Neural cell (in vitro differentiated cells): Measurements from ENCODE around the gene TIAM1. TPM values are rescaled to one million over a fixed set of nuclear protein-coding genes. Genes with fewer than 3 reads are reported as not detected.

Experiments used
- H2AFZ ChIP-seq: fragments of 200-600, 300-800 bp; sonication (generic), shearing (Covaris generic); 2 replicates; pipeline ENCODE4 v1.6.0; 2014; ENCODE audit warnings: low read depth, mild to moderate bottlenecking, antibody characterized with exemption, low read length, moderate library complexity
- H3F3A ChIP-seq: fragments of 200-600 bp; shearing (Covaris generic); 2 replicates; pipeline ENCODE4 v1.6.1; 2016; ENCODE audit warnings: mild to moderate bottlenecking, moderate library complexity, mixed read lengths, antibody characterized with exemption, low read length; ENCODE audit not compliant: insufficient read depth, poor library complexity, severe bottlenecking
- H3K27ac ChIP-seq: fragments of 200-600, 300-800 bp; sonication (generic), shearing (Covaris generic); 2 replicates; pipeline ENCODE4 v1.5.1; 2014; ENCODE audit warnings: mild to moderate bottlenecking, low read length, moderate library complexity
- H3K27me3 ChIP-seq: fragments of 300-800, 200-600 bp; sonication (generic), shearing (Covaris generic); 2 replicates; pipeline ENCODE4 v1.6.0; 2014; ENCODE audit warnings: mild to moderate bottlenecking, low read depth, low read length, moderate library complexity; ENCODE audit not compliant: insufficient read depth
- H3K36me3 ChIP-seq: fragments of 300-800, 200-600 bp; sonication (generic), shearing (Covaris generic); 2 replicates; pipeline ENCODE4 v1.5.1; 2014; ENCODE audit warnings: mild to moderate bottlenecking, antibody characterized with exemption, low read length, moderate library complexity; ENCODE audit not compliant: insufficient read depth
- H3K4me2 ChIP-seq: fragments of 300-800, 200-600 bp; sonication (generic), shearing (Covaris generic); 2 replicates; pipeline ENCODE4 v1.6.0; 2014; ENCODE audit warnings: mild to moderate bottlenecking, low read length
- H3K4me3 ChIP-seq: fragments of 300-800, 200-600 bp; sonication (generic), shearing (Covaris generic); 2 replicates; pipeline ENCODE4 v1.5.1; 2014; ENCODE audit warnings: mild to moderate bottlenecking, low read length, moderate library complexity
- H3K79me2 ChIP-seq: fragments of 200-600 bp; shearing (Covaris generic); replicated peaks from 2 replicates; pipeline ENCODE4 v1.6.0; 2014; ENCODE audit warnings: mild to moderate bottlenecking, low read length, moderate library complexity; ENCODE audit not compliant: insufficient read depth
- H3K9ac ChIP-seq: fragments of 300-800, 200-600 bp; sonication (generic), shearing (Covaris generic); 2 replicates; pipeline ENCODE4 v1.6.1; 2016; ENCODE audit warnings: mild to moderate bottlenecking, low read length, mixed read lengths
- H3K9me2 ChIP-seq: fragments of 200-600 bp; shearing (Covaris generic); 2 replicates; pipeline ENCODE4 v1.6.1; 2016; ENCODE audit warnings: mild to moderate bottlenecking, low read length, mixed read lengths; ENCODE audit not compliant: insufficient read depth
- H3K9me3 ChIP-seq: fragments of 200-600, 300-800 bp; sonication (generic), shearing (Covaris generic); 2 replicates; pipeline ENCODE4 v1.6.1; 2016; ENCODE audit warnings: mild to moderate bottlenecking, mixed run types, low read length, moderate library complexity, mixed read lengths
- H4K20me1 ChIP-seq: fragments of 200-600 bp; shearing (Covaris generic); 2 replicates; pipeline ENCODE4 v1.6.1; 2016; ENCODE audit warnings: mild to moderate bottlenecking, mixed run types; ENCODE audit not compliant: insufficient read depth
- CTCF ChIP-seq: fragments of 450-650 bp; IDR thresholded peaks from 2 replicates; pipeline ENCODE4 v1.5.1; 2014; ENCODE audit warnings: antibody characterized with exemption, mild to moderate bottlenecking, moderate library complexity; ENCODE audit not compliant: poor library complexity, severe bottlenecking
- EP300 ChIP-seq: fragments of 450-650 bp; conservative IDR thresholded peaks from 2 replicates; pipeline ENCODE4 v1.6.1; 2014; ENCODE audit warnings: antibody characterized with exemption, mild to moderate bottlenecking, moderate library complexity; ENCODE audit not compliant: poor library complexity, severe bottlenecking
- EZH2 ChIP-seq: fragments of 200-600, 300-800 bp; shearing (Covaris generic), sonication (generic); IDR thresholded peaks from 2 replicates; pipeline ENCODE4 v1.6.1; 2014; ENCODE audit warnings: antibody characterized with exemption, low read length, borderline replicate concordance, mild to moderate bottlenecking; ENCODE audit not compliant: insufficient read depth, poor library complexity, severe bottlenecking
- MXI1 ChIP-seq: fragments of 450-650 bp; conservative IDR thresholded peaks from 2 replicates; pipeline ENCODE4 v1.6.1; 2014; ENCODE audit warnings: antibody characterized with exemption, mild to moderate bottlenecking; ENCODE audit not compliant: poor library complexity, severe bottlenecking
- POLR2AphosphoS5 ChIP-seq: IDR thresholded peaks from 2 replicates; pipeline ENCODE4 v1.6.1; 2012
- RAD21 ChIP-seq: fragments of 450-650 bp; conservative IDR thresholded peaks from 2 replicates; pipeline ENCODE4 v1.6.1; 2014; ENCODE audit warnings: antibody characterized with exemption, mild to moderate bottlenecking, moderate library complexity
- REST ChIP-seq: IDR thresholded peaks from 2 replicates; pipeline ENCODE4 v1.6.1; 2012; ENCODE audit warnings: borderline replicate concordance
- SMC3 ChIP-seq: fragments of 450-650 bp; conservative IDR thresholded peaks from 2 replicates; pipeline ENCODE4 v1.6.1; 2014; ENCODE audit warnings: antibody characterized with exemption, mild to moderate bottlenecking, moderate library complexity; ENCODE audit not compliant: poor library complexity
- TAF1 ChIP-seq: IDR thresholded peaks from 2 replicates; pipeline ENCODE4 v1.6.1; 2012; ENCODE audit warnings: low read depth
- polyA plus RNA-seq: library from polyadenylated mRNA; depleted of rRNA; stranded (reverse); fragments of >200 nt; gene quantifications from 2 replicates; pipeline ENCODE4 v1.2.3, GENCODE V29; 2014

TIAM1 gene
- polyA plus RNA-seq, 1 donor from 2014 or later, result 13.2 TPM

DNA sequence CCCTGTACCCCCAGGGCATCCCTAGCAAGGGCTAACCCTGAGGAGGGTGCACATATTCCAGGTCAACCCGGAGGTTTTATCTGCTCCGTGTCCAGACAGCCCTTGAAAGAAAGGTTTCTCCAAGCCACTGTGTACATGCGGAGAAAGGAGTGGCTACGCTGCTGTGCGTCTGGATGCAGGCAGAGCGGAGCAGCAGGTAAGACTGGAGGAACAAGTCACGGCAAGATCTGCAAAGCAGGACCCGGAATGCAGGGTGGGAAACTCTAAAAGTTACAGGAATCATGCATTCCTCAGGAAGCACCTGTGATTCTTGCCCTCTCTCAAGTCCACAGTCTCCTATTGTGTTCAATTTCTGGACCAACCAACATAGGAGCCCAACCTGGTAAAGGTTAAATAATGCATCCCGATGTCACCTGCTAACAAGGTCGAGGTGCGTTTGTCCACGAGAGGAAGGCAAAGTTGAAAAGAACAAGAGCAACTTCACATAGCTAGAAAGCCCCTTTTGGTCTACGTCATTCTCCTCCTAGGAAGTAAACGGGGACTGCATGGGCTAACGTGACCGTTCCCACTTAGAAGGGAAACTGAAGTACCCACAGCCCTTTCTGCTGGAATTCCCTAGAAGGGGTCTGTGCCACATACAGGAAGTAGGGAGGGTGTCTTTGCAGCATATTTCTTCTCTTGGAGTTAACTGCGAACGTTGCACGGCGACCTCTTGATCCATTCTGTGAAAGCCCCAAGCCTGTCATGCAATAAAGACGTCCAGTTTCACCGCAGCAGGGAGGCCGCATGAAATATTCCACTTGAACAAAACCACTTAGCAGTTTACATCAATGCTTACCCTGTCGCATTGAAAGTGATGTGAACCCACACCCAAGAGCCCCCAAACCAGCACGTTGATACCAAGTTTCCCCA, 5.8 kb downstream of the TIAM1 start:
- Histone ChIP-seq H3K4me2 (no peak overlapping the region), H3K9ac (no peak overlapping the region)

DNA sequence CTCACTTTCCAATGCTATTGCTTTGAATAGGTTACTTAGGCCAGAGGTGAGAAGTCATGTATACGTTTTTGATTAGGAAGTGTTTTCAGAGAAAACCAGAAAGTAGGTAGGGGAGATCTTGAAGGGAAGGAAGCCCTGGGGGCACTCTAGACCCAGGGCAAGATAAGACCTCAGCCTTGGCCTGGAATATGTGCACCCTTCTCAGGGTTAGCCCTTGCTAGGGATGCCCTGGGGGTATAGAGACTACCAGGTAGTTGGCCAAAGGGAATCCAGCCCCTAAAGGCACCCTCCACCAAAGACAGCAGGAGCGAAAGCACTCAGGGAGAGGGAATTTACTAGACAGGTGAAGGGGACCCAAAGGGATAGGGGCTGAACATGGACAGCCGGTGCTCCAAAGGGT, 7.0 kb downstream of the TIAM1 start:
- H4K20me1 ChIP-seq, result no peaks in the 10 kb centered on the region
- no peaks in the 10 kb centered on the region for H3K36me3 ChIP-seq
- H3K9ac ChIP-seq, result no peak overlapping the region

More for the DNA sequence above, 5.8 kb downstream of the TIAM1 start:
- Histone ChIP-seq H4K20me1 (no peaks in the 10 kb centered on the region), H3F3A (no peaks in the 10 kb centered on the region), H3K79me2 (no peaks in the 10 kb centered on the region), H3K27me3 (peaks cover 12% of the 10 kb centered on the region), H3K27ac (no peak overlapping the region), H3K9me3 (no peaks in the 10 kb centered on the region), H2AFZ (no peak overlapping the region), H3K9me2 (no peaks in the 10 kb centered on the region), H3K36me3 (no peaks in the 10 kb centered on the region), H3K4me3 (no peak overlapping the region)
- TF ChIP-seq RAD21 (no peak), POLR2AphosphoS5 (no peak), SMC3 (no peak)

More for the DNA sequence above, 7.0 kb downstream of the TIAM1 start:
- Histone ChIP-seq H3K9me3 (no peaks in the 10 kb centered on the region), H3K4me2 (no peak overlapping the region), H3K9me2 (no peaks in the 10 kb centered on the region), H3K27me3 (peaks cover under 1% of the 10 kb centered on the region), H3K27ac (no peak overlapping the region), H3F3A (no peaks in the 10 kb centered on the region), H2AFZ (no peak overlapping the region), H3K79me2 (no peaks in the 10 kb centered on the region), H3K4me3 (no peak overlapping the region)
- no peak for TF ChIP-seq TAF1
- no peak for TF ChIP-seq EP300
- TF ChIP-seq REST, result no peak
- no peak for TF ChIP-seq MXI1
- TF ChIP-seq EZH2, result no peak
- no peak for TF ChIP-seq RAD21
- TF ChIP-seq POLR2AphosphoS5, result no peak
- TF ChIP-seq CTCF, result no peak
- TF ChIP-seq SMC3, result no peak
